Adrenal gland (tissue), 12 donors: ENCODE results near the gene SHBG. TPM values are rescaled to one million over a fixed set of nuclear protein-coding genes. Genes with fewer than 3 reads are reported as not detected.
"Not testable (repeated sequence)": the region's sequence is repeated elsewhere in the genome, so short reads cannot be mapped to it uniquely, and the experiment has no call there.

Experiments
- DNase-seq, 7 donors: peaks; one replicate each; pipeline ENCODE4 v3.0.0-alpha.2; 2019 to 2020
- H3K27ac ChIP-seq, 5 donors: fragments of 200-600 bp; sonication (generic) in 4 of 5; 1 replicate in 3 of 5; 2 replicates in 2 of 5; pipeline versions ENCODE4 v1.5.1 to v1.8.0; 2016 to 2020; ENCODE audit warnings: mild to moderate bottlenecking in 1 of 5
- H3K27me3 ChIP-seq: fragments of 200-600 bp; 2 replicates; pipeline ENCODE4 v1.8.0; 2021
- H3K36me3 ChIP-seq, 2 donors: fragments of 200-600 bp; replicated peaks in 1 of 2; 1 replicate in 1 of 2; 2 replicates in 1 of 2; pipeline versions ENCODE4 v1.5.1 to v1.8.0; 2018 to 2022
- H3K4me1 ChIP-seq, 2 donors: fragments of 200-600 bp; replicated peaks in 1 of 2; 1 replicate in 1 of 2; 2 replicates in 1 of 2; pipeline versions ENCODE4 v1.5.1 to v1.8.0; 2018 to 2021
- H3K4me3 ChIP-seq, 4 donors: fragments of 200-600 bp; sonication (generic) in 3 of 4; one replicate each; pipeline ENCODE4 v1.5.1; 2016 to 2018
- H3K9me3 ChIP-seq, 3 donors: fragments of 200-600 bp; sonication (generic) in 1 of 3; replicated peaks in 1 of 3; 1 replicate in 2 of 3; 2 replicates in 1 of 3; pipeline versions ENCODE4 v1.5.1 to v1.8.0; 2016 to 2021
- CTCF ChIP-seq, 6 experiments: fragments of 450-650 bp in 4 of 6; fragments of 200-600 bp in 2 of 6; sonication (generic) in 1 of 6; IDR thresholded peaks; 1 replicate in 5 of 6; 2 replicates in 1 of 6; pipeline versions ENCODE4 v1.5.1 to v1.8.0; 2016 to 2021; ENCODE audit warnings: antibody characterized with exemption in 6 of 6, mild to moderate bottlenecking in 2 of 6, moderate library complexity in 1 of 6
- POLR2A ChIP-seq, 2 donors: fragments of 450-650 bp; IDR thresholded peaks; one replicate each; pipeline ENCODE4 v1.6.1; 2017; ENCODE audit warnings: antibody characterized with exemption in 2 of 2, mild to moderate bottlenecking in 2 of 2, moderate library complexity in 1 of 2
- WGBS, 4 donors: extraction: QIAGEN DNeasy Blood & Tissue Kit in 2 of 4; methylation state at CpG; one replicate each; pipeline versions ENCODE4 v1.1.5 to v1.1.7; 2013 to 2017; 5-methylcytosine and 5-hydroxymethylcytosine counted together
- intact Hi-C, 2 donors: fragments of 100-400 bp; cut with DNase I; formaldehyde crosslinking; loops; one replicate each; pipeline versions ENCODE4 v1.14.1 to v1.15.0; 2022 to 2023
- polyA plus RNA-seq, 3 donors: library from polyadenylated mRNA; stranded (reverse); fragments of 200-250 nt in 2 of 3; fragments of 350-450 nt in 1 of 3; fragmentation: Illumina TruSeq in 1 of 3; extraction: RNeasy Lipid Tissue Mini Kit (QIAGEN cat#74804) in 1 of 3; gene quantifications; one replicate each; pipeline ENCODE4 v1.2.3, GENCODE V29; 2013 to 2014
- total RNA-seq, 9 donors: library from RNA; depleted of rRNA in 4 of 9; stranded (reverse); fragments of >200 nt in 4 of 9; fragments of 120-200 nt in 1 of 9; fragmentation: NEBNext Ultra II Directional in 1 of 9; extraction: Animal tissue kit (Norgen Biotek cat#: 25700) in 1 of 9; gene quantifications; one replicate each; pipeline versions ENCODE4 v1.1.0 to v1.2.4, GENCODE V29; 2013 to 2023
- donor health status: healthy with polysubstance abuse.
- donor health status: Bipolar disorder and iron deficiency.
- donor health status: DM: yes; HTN: yes; CAD: no.
- donor health status: DM: no; HTN: no; CAD: no.
- donor health status: DM: no; HTN: no; CAD: no.
- donor health status: DM: yes; HTN: yes; CAD: no.

SHBG gene
- total and polyA plus RNA-seq, 12 donors: 0.30 to 3.8 (median 1.9) TPM

GRCh38 chr17:7590743-7591142, 39.2 kb upstream of the SHBG start:
- peaks cover 0 to 72% of the 10 kb centered on the region in 2 donors for H3K36me3 ChIP-seq
- DNase-seq: peak in 5 of 7 donors; percentile 48 to 80 (median 53)
- no peaks in the 10 kb centered on the region for H3K27me3 ChIP-seq
- TF ChIP-seq POLR2A (IDR thresholded peaks at IDR 0.05) (no peak), CTCF (IDR thresholded peaks at IDR 0.05) (no peak)
- no peaks in the 10 kb centered on the region for H3K9me3 ChIP-seq
- H3K27ac ChIP-seq: peak overlapping the region in 2 of 5 donors; percentile 15 to 30
- WGBS, 4 donors: 62 to 74% methylated on average over 4 of the region's 4 CpGs; no CpG with 5 or more reads in 2 of the 4 donors
- no peak overlapping the region for H3K4me3 ChIP-seq
- peaks cover 0 to 10% of the 10 kb centered on the region in 2 donors for H3K4me1 ChIP-seq
- intact Hi-C loops: no loop called here

- DNase-seq: no peak
- Histone ChIP-seq H3K27me3 (no peaks in the 10 kb centered on the region), H3K4me3 (no peak overlapping the region), H3K36me3 (peaks cover 0 to 77% of the 10 kb centered on the region in 2 donors), H3K27ac (peak overlapping the region in 1 of 5 donors; percentile 15), H3K9me3 (no peaks in the 10 kb centered on the region), H3K4me1 (peaks cover 0 to 10% of the 10 kb centered on the region in 2 donors)
- intact Hi-C loops: no loop called here
- 83 to 93% (median 88%) methylated on average over 5 of the region's 5 CpGs for WGBS, 4 donors
- TF ChIP-seq POLR2A (IDR thresholded peaks at IDR 0.05) (no peak), CTCF (IDR thresholded peaks at IDR 0.05) (no peak)
These were observed 38.3 kb upstream of the SHBG start for GRCh38 chr17:7591596-7591995.

DNA sequence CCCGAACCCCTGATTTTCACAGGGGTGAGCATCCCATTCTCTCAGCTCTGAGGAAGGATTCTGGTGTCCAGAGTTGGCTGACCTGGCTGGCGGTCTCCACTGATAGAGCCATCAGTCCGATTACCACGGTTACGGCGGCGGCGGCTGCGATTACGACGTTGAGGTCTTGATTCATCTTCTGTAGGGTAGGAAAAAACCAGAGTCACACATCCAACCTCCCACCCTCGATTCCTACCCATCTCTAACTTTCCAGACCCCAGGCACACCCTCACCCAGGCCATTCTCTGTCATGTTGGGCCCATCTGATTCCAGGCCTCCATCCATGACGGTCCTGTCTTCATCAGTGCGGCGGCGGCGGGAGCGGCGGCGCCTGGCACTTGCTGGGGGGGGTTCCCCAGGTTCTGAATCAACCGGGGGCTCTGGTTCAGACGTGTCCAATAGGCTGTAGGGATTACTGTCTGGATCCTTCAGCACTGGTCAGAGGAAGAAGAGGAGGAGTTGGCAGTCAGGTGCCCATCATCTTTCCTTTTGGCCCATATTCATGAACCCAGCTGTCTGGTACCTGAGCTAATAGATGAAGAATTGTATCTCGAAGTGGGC, 37.4 kb upstream of the SHBG start:
- intact Hi-C loops: no loop called here
- TF ChIP-seq CTCF (IDR thresholded peaks at IDR 0.05): no peak
- no peak for TF ChIP-seq POLR2A (IDR thresholded peaks at IDR 0.05)
- peaks cover 0 to 78% of the 10 kb centered on the region in 2 donors for H3K36me3 ChIP-seq
- no peaks in the 10 kb centered on the region for H3K27me3 ChIP-seq
- no peak overlapping the region for H3K4me3 ChIP-seq
- no peak overlapping the region for H3K27ac ChIP-seq
- H3K4me1 ChIP-seq: peaks cover 0 to 10% of the 10 kb centered on the region in 2 donors
- 91 to 92% (median 91%) methylated on average over 22 to 23 of the region's 23 CpGs for WGBS, 4 donors
- no peaks in the 10 kb centered on the region for H3K9me3 ChIP-seq
- DNase-seq: no peak

DNA sequence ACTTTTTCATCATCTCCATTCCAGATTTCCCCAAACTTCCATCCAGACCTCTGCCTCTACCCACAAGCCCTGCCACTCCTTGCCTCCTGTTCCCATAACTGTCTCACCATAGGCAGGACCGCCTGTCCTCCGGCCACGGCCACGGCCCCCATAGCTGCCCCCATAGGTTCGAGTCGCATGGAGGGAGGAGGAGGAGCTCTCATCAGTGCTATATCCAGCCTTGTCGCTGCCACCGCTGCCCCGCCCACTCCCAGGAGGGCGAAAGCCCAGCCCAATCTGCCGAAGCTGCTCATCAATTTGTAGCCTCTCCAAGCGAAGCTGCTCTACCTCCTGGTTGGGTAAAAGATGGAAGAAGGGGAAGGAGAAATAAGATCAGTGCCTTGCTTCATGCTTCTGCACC, 36.6 kb upstream of the SHBG start:
- peaks cover 0 to 10% of the 10 kb centered on the region in 2 donors for H3K4me1 ChIP-seq
- intact Hi-C loops: no loop called here
- H3K36me3 ChIP-seq: peaks cover 0 to 75% of the 10 kb centered on the region in 2 donors
- WGBS, 4 donors: 83 to 91% (median 86%) methylated on average over 12 of the region's 12 CpGs
- no peaks in the 10 kb centered on the region for H3K9me3 ChIP-seq
- TF ChIP-seq POLR2A (IDR thresholded peaks at IDR 0.05) (no peak), CTCF (IDR thresholded peaks at IDR 0.05) (no peak)
- no peak for DNase-seq
- H3K27ac ChIP-seq: no peak overlapping the region
- no peak overlapping the region for H3K4me3 ChIP-seq
- H3K27me3 ChIP-seq: no peaks in the 10 kb centered on the region

DNA sequence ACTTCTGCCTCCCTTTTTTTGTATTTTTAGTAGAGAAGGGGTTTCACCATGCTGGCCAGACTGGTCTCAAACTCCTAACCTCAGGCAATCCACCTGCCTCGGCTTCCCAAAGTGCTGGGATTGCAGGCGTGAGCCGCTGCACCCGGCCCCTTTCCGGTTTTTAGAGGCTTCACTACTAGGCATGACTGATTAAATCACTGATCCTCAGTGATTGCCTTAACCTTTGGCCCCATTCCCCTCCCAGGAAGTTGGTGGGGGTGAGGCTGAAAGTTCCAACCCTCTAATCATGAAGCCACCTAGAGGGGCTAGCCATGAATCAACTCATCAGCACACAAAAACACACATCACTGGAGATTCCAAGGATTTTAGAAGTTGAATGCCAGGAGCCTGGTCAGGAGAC, 32.4 kb upstream of the SHBG start:
- H3K9me3 ChIP-seq, DNase-seq, H3K4me3 ChIP-seq, H3K27me3 ChIP-seq, intact Hi-C loops, H3K27ac ChIP-seq, H3K4me1 ChIP-seq: not testable (repeated sequence)
- 51 to 83% (median 72%) methylated on average over 5 of the region's 5 CpGs for whole genome bisulfite sequencing, 4 donors
- H3K36me3 ChIP-seq: peaks cover 0 to 97% of the 10 kb centered on the region in 2 donors
